Measurements from ENCODE around the gene MEX3C.

DNA sequence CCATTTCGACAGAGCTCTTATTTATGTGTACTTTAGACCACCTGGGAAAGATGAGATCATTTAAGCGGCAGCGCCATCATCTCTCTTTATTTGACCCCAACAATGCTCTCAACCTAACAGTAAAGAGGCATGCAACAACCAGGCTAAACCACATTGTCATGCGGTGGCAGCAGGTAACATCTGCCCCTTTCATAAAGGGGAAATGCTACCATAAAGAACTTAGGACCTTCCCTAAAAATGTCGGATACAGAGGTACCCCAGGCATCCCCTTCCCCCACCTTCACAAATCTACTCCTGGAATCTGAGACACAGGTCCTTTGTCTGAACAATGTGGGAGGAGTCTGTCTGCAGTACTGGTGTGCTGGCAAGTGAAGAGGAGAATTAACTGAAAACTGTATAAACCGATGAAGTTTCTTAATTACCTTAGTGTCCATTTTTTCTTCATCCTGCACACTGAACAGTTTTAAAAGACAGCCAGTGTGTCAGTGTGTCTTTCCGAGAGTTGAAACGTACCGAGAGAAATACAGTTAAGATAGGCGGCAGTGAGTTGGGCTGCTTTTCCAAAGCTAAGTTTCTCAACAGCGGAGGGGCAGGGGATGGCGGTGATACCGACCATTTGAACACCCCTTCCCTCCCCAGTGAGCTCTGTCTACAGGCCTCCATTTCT is 1.9 kb downstream of the MEX3C start:
- TF ChIP-seq, protein P1, sequence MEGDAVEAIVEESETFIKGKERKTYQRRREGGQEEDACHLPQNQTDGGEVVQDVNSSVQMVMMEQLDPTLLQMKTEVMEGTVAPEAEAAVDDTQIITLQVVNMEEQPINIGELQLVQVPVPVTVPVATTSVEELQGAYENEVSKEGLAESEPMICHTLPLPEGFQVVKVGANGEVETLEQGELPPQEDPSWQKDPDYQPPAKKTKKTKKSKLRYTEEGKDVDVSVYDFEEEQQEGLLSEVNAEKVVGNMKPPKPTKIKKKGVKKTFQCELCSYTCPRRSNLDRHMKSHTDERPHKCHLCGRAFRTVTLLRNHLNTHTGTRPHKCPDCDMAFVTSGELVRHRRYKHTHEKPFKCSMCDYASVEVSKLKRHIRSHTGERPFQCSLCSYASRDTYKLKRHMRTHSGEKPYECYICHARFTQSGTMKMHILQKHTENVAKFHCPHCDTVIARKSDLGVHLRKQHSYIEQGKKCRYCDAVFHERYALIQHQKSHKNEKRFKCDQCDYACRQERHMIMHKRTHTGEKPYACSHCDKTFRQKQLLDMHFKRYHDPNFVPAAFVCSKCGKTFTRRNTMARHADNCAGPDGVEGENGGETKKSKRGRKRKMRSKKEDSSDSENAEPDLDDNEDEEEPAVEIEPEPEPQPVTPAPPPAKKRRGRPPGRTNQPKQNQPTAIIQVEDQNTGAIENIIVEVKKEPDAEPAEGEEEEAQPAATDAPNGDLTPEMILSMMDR (IDR thresholded peaks at IDR 0.05) = no peak
- TF ChIP-seq EZH2 (IDR thresholded peaks at IDR 0.05; ENCODE audit: borderline replicate concordance, insufficient read depth, low read depth, low read length, poor library complexity, severe bottlenecking) = no peak
